Endodermal cell (in vitro differentiated cells): ENCODE data around the gene SDF2. TPM values are rescaled to one million over a fixed set of nuclear protein-coding genes. Genes with fewer than 3 reads are reported as not detected.

Experiments used
- DNase-seq: peaks from one replicate; pipeline ENCODE4 v3.0.0-alpha.2; 2017
- H3K27ac ChIP-seq: 2 replicates; pipeline ENCODE4 v1.5.1; 2013; ENCODE audit warnings: mild to moderate bottlenecking, low read depth, low read length, moderate library complexity
- H3K27me3 ChIP-seq: 2 replicates; pipeline ENCODE4 v1.6.1; 2013; ENCODE audit warnings: mild to moderate bottlenecking, low read length, moderate library complexity; ENCODE audit not compliant: insufficient read depth, control insufficient read depth, poor library complexity, severe bottlenecking
- H3K36me3 ChIP-seq: 2 replicates; pipeline ENCODE4 v1.7.0; 2013; ENCODE audit warnings: mild to moderate bottlenecking, low read length, moderate library complexity; ENCODE audit not compliant: control insufficient read depth, insufficient read depth
- H3K4me1 ChIP-seq: one replicate; pipeline ENCODE4 v1.7.0; 2013; ENCODE audit warnings: low read length; ENCODE audit not compliant: control insufficient read depth, insufficient read depth
- H3K4me3 ChIP-seq: 2 replicates; pipeline ENCODE4 v1.5.1; 2013; ENCODE audit warnings: mild to moderate bottlenecking, low read length, moderate library complexity
- H3K9ac ChIP-seq: 2 replicates; pipeline ENCODE4 v1.6.1; 2013; ENCODE audit warnings: mild to moderate bottlenecking, low read length, moderate library complexity; ENCODE audit not compliant: poor library complexity, severe bottlenecking; ENCODE audit errors: extremely low read depth
- H3K9me3 ChIP-seq: 2 replicates; pipeline ENCODE4 v1.6.1; 2013; ENCODE audit warnings: mild to moderate bottlenecking, low read length, moderate library complexity; ENCODE audit not compliant: control insufficient read depth
- H3K27ac Mint-ChIP-seq: 2 replicates; pipeline ENCODE4 v1.8.0; 2020; ENCODE audit warnings: mixed read lengths
- H3K27me3 Mint-ChIP-seq: 2 replicates; pipeline ENCODE4 v1.8.0; 2021; ENCODE audit warnings: mild to moderate bottlenecking, mixed read lengths; ENCODE audit not compliant: insufficient read depth
- H3K36me3 Mint-ChIP-seq: 2 replicates; pipeline ENCODE4 v1.8.0; 2020; ENCODE audit warnings: low read depth, mixed read lengths
- H3K4me1 Mint-ChIP-seq: 2 replicates; pipeline ENCODE4 v1.8.0; 2020; ENCODE audit warnings: mixed read lengths
- H3K4me3 Mint-ChIP-seq: 2 replicates; pipeline ENCODE4 v1.8.0; 2020; ENCODE audit warnings: mild to moderate bottlenecking, moderate library complexity, mixed read lengths
- H3K9me3 Mint-ChIP-seq: 2 replicates; pipeline ENCODE4 v1.8.0; 2020; ENCODE audit warnings: mild to moderate bottlenecking, mixed read lengths
- CTCF ChIP-seq: fragments of 200-600 bp; sonication (generic); conservative IDR thresholded peaks from 2 replicates; pipeline ENCODE4 v1.5.0; 2021; ENCODE audit warnings: antibody characterized with exemption, mild to moderate bottlenecking
- WGBS, 2 experiments: methylation state at CpG; one replicate each; pipeline versions ENCODE4 v1.1.5 to v1.1.7; 2013; ENCODE audit warnings: missing lambda C conversion rate in 2 of 2, mixed read lengths in 1 of 2; ENCODE audit not compliant: insufficient coverage in 1 of 2, insufficient read length in 1 of 2; 5-methylcytosine and 5-hydroxymethylcytosine counted together
- total RNA-seq, 2 donors: library from RNA; stranded (reverse); fragmentation: NEBNext Ultra II Directional in 1 of 2; extraction: Animal tissue kit (Norgen Biotek cat#: 25700) in 1 of 2; gene quantifications; 2 replicates in 1 of 2; 3 replicates in 1 of 2; pipeline ENCODE4 v1.2.1, GENCODE V29; 2021

SDF2 gene
- total RNA-seq, 2 donors from 2014 or later, result 40.6 to 42.6 TPM

GRCh38 chr17:28675980-28676379 is 14.3 kb upstream of the SDF2 start:
- no peaks in the 10 kb centered on the region for H3K4me1 Mint-ChIP-seq
- no peak overlapping the region for H3K4me3 Mint-ChIP-seq
- peak; percentile 68 for DNase-seq
- Histone ChIP-seq H3K9me3 (no peaks in the 10 kb centered on the region), H3K27me3 (no peaks in the 10 kb centered on the region), H3K4me1 (no peaks in the 10 kb centered on the region), H3K4me3 (no peak overlapping the region), H3K27ac (no peak overlapping the region), H3K36me3 (peaks cover 87% of the 10 kb centered on the region), H3K9ac (no peak overlapping the region)
- no peaks in the 10 kb centered on the region for H3K27me3 Mint-ChIP-seq
- H3K36me3 Mint-ChIP-seq, result peaks cover 76% of the 10 kb centered on the region
- no peaks in the 10 kb centered on the region for H3K9me3 Mint-ChIP-seq
- peak; percentile 73 for TF ChIP-seq CTCF
- WGBS, 2 experiments, result 89 to 96% methylated on average over 6 to 7 of the region's 7 CpGs
- H3K27ac Mint-ChIP-seq, result peak overlapping the region; percentile 71

GRCh38 chr17:28675490-28675889 is 13.8 kb upstream of the SDF2 start:
- Mint-ChIP-seq H3K9me3 (no peaks in the 10 kb centered on the region), H3K36me3 (peaks cover 74% of the 10 kb centered on the region), H3K27ac (no peak overlapping the region), H3K4me1 (no peaks in the 10 kb centered on the region), H3K4me3 (no peak overlapping the region), H3K27me3 (no peaks in the 10 kb centered on the region)
- Histone ChIP-seq H3K9ac (no peak overlapping the region), H3K4me1 (no peaks in the 10 kb centered on the region), H3K27me3 (no peaks in the 10 kb centered on the region), H3K9me3 (no peaks in the 10 kb centered on the region), H3K27ac (no peak overlapping the region), H3K4me3 (no peak overlapping the region), H3K36me3 (peaks cover 85% of the 10 kb centered on the region)
- no peak for TF ChIP-seq CTCF
- WGBS, 2 experiments, result 86 to 100% methylated on average over 1 to 2 of the region's 3 CpGs
- DNase-seq, result no peak

DNA sequence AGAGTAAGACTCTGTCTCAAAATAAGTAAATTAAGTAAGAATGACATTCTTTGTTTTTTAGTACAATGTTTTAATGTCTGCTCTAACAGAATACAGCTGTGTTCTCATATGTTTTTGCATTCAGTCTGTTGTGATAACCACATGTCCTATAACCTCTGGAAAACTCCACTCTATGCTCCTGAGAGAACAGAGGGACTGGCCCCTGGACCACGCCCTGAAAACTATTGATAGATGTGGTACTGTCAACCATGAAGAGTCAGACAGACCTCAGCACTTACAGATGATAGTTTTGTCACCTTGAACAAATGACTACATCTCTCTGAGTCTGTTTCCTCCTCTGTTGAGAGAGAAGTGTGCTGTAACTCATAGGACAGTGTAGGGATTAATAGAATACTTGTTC is 8.2 kb upstream of the SDF2 start:
- Mint-ChIP-seq H3K36me3 (peaks cover 66% of the 10 kb centered on the region), H3K4me3 (no peak overlapping the region), H3K27ac (no peak overlapping the region), H3K27me3 (no peaks in the 10 kb centered on the region), H3K9me3 (no peaks in the 10 kb centered on the region), H3K4me1 (peaks cover under 1% of the 10 kb centered on the region)
- Histone ChIP-seq H3K27me3 (no peaks in the 10 kb centered on the region), H3K27ac (no peak overlapping the region), H3K9ac (no peak overlapping the region), H3K36me3 (peaks cover 80% of the 10 kb centered on the region), H3K4me3 (no peak overlapping the region), H3K4me1 (no peaks in the 10 kb centered on the region), H3K9me3 (no peaks in the 10 kb centered on the region)
- DNase-seq, result no peak
- no peak for TF ChIP-seq CTCF
- WGBS, 2 experiments, result 100% methylated on average over 1 of the region's 1 CpG; no CpG with 5 or more reads in 1 of the 2 experiments
